A172 (cell line): Measurements from ENCODE around the gene BCL2L12. TPM values are rescaled to one million over a fixed set of nuclear protein-coding genes. Genes with fewer than 3 reads are reported as not detected.
"Not testable (repeated sequence)": the region's sequence is repeated elsewhere in the genome, so short reads cannot be mapped to it uniquely, and the experiment has no call there.

Experiments used
- DNase-seq: peaks from one replicate; pipeline ENCODE4 v3.0.0-alpha.2; 2015; ENCODE audit warnings: low spot score
- total RNA-seq: library from RNA; depleted of rRNA; stranded (reverse); fragments of >200 nt; shearing (Covaris generic); gene quantifications from 2 replicates; pipeline ENCODE4 v1.2.3, GENCODE V29; 2014; rRNA removed

Gene BCL2L12
- total RNA-seq, 1 experiment from 2014 or later, result 21.8 TPM

- DNase-seq, result no peak
Observed at GRCh38 chr19:49705919-49706318, 40.2 kb downstream of the BCL2L12 start.

- DNase-seq, result peak; percentile 71
Observed at GRCh38 chr19:49710372-49710951, 44.7 kb downstream of the BCL2L12 start.

- peak; percentile 85 for DNase-seq
Observed at GRCh38 chr19:49712397-49712859, 46.7 kb downstream of the BCL2L12 start.

- no peak for DNase-seq
Observed at GRCh38 chr19:49713236-49713845, 47.6 kb downstream of the BCL2L12 start.

GRCh38 chr19:49716154-49716553, 50.4 kb downstream of the BCL2L12 start:
- DNase-seq, result no peak

GRCh38 chr19:49718511-49718910, 52.8 kb downstream of the BCL2L12 start:
- DNase-seq, result no peak

- no peak for DNase-seq
Observed at GRCh38 chr19:49718991-49719390, 53.3 kb downstream of the BCL2L12 start.

GRCh38 chr19:49719420-49719819, 53.7 kb downstream of the BCL2L12 start:
- not testable (repeated sequence) for DNase-seq

Other genes starting within 250 kb of the BCL2L12 start
- gene PTH2, start 242.5 kb upstream of the BCL2L12 start, total RNA-seq, result not detected in 2 replicates
- not detected in 2 replicates for gene GFY, start 240.5 kb upstream of the BCL2L12 start, total RNA-seq
- gene SLC17A7, start 224.4 kb upstream of the BCL2L12 start, total RNA-seq, result 0.12 TPM in 1 of 2 replicates, not detected in the other
- 103 and 119 TPM in 2 replicates for gene PIH1D1, start 214.1 kb upstream of the BCL2L12 start, total RNA-seq
- 41.6 and 47.0 TPM in 2 replicates for gene ALDH16A1, start 212.7 kb upstream of the BCL2L12 start, total RNA-seq
- 4.7 and 6.2 TPM in 2 replicates for gene FLT3LG, start 191.7 kb upstream of the BCL2L12 start, total RNA-seq
- gene RPL13A, start 178.3 kb upstream of the BCL2L12 start, total RNA-seq, result 1,452 and 1,525 TPM in 2 replicates
- 2,104 and 3,140 TPM in 2 replicates for gene RPS11, start 169.5 kb upstream of the BCL2L12 start, total RNA-seq
- 0.17 and 0.77 TPM in 2 replicates for gene FCGRT, start 153.3 kb upstream of the BCL2L12 start, total RNA-seq
- gene RCN3, start 137.9 kb upstream of the BCL2L12 start, total RNA-seq, result 0.46 TPM in 1 of 2 replicates, not detected in the other
- 131 and 142 TPM in 2 replicates for gene NOSIP, start 85.4 kb upstream of the BCL2L12 start, total RNA-seq
- gene PRRG2, start 84.6 kb upstream of the BCL2L12 start, total RNA-seq, result 0.43 and 0.79 TPM in 2 replicates
- 2.3 and 4.7 TPM in 2 replicates for gene PRR12, start 74.8 kb upstream of the BCL2L12 start, total RNA-seq
- gene RRAS, start 25.8 kb upstream of the BCL2L12 start, total RNA-seq, result 32.0 and 34.5 TPM in 2 replicates
- gene SCAF1, start 23.7 kb upstream of the BCL2L12 start, total RNA-seq, result 28.8 and 31.9 TPM in 2 replicates
- 72.2 and 75.6 TPM in 2 replicates for gene IRF3, start 76 bp upstream of the BCL2L12 start, total RNA-seq
- gene PRMT1, start 11.3 kb downstream of the BCL2L12 start, total RNA-seq, result 485 and 504 TPM in 2 replicates
- gene ADM5, start 23.7 kb downstream of the BCL2L12 start, total RNA-seq, result 2.7 and 3.2 TPM in 2 replicates
- 0.53 and 6.1 TPM in 2 replicates for gene CPT1C, start 25.2 kb downstream of the BCL2L12 start, total RNA-seq
- gene TSKS, start 97.4 kb downstream of the BCL2L12 start, total RNA-seq, result not detected in 2 replicates
- gene AP2A1, start 101.1 kb downstream of the BCL2L12 start, total RNA-seq, result 116 and 130 TPM in 2 replicates
- gene FUZ, start 147.4 kb downstream of the BCL2L12 start, total RNA-seq, result 17.6 and 19.0 TPM in 2 replicates
- gene MED25, start 152.4 kb downstream of the BCL2L12 start, total RNA-seq, result 28.6 and 34.8 TPM in 2 replicates
- 119 and 139 TPM in 2 replicates for gene PTOV1, start 185.2 kb downstream of the BCL2L12 start, total RNA-seq
- 50.7 and 63.0 TPM in 2 replicates for gene PNKP, start 201.6 kb downstream of the BCL2L12 start, total RNA-seq
- gene AKT1S1, start 211.4 kb downstream of the BCL2L12 start, total RNA-seq, result 19.2 and 22.7 TPM in 2 replicates
- gene TBC1D17, start 211.8 kb downstream of the BCL2L12 start, total RNA-seq, result 10.1 and 11.9 TPM in 2 replicates
- 6.4 and 15.4 TPM in 2 replicates for gene IL4I1, start 231.0 kb downstream of the BCL2L12 start, total RNA-seq